ENCODE results near the gene GNB1L.

GNB1L gene

DNA sequence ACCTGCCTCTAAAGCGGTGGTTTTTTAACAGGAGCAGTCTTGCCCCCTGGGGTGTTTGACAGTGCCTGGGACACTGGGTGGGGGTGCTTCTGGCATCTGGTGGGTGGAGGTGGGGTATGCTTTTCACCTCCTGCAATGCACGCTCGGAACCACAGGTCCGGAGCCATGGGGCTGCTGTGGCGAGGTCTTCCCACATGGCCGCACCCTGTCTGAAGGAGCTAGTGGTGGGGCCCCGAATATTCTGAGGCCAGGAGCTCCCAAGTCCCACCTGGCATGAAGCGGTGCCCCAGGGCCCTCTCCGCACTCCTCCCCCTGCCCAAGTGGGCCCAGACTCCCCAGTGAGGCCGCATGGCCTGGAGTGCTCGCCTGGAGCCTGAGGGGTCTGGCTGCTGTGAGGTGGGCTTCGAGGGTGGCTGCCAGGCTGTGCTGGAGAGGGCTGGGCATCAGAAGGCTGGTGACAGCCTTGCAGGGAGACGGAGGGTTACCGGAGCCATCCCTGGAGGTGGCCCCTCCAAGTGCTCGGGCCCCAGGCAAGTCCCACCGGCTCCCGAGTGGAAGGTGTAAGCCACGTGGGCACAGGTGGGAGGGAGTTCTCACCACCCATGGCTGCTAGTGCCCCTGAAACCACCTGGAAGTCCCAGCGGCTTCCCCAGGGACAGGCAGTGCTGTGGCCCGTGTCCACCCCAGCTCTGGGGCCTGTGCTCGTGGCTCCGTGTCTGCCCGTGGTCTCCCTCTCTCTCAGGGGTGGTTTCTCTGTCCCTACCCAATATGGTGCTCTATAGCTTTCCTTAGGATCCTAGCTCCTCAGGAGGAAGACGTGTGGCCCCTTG is 79.0 kb downstream of the GNB1L start:
- no peak for DNase-seq

DNA sequence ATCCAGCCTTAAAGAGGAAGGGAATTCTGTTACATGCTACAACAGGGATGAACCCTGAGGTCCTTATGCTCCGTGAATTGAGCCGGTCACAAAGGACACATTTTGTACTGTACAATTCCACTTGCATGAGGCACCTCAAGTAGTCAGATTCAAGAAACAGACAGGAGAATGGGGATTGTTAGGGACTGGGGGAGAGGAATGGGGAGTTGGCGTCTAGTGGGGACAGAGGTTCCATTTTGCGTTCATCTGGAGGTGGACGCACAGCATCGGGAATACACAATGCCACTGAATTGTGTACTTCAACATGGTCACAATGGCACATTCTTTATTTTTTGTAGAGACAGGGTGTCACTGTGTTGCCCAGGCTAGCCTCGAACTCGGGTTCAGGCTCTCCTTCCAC is 80.0 kb downstream of the GNB1L start:
- no peak for DNase-seq

DNA sequence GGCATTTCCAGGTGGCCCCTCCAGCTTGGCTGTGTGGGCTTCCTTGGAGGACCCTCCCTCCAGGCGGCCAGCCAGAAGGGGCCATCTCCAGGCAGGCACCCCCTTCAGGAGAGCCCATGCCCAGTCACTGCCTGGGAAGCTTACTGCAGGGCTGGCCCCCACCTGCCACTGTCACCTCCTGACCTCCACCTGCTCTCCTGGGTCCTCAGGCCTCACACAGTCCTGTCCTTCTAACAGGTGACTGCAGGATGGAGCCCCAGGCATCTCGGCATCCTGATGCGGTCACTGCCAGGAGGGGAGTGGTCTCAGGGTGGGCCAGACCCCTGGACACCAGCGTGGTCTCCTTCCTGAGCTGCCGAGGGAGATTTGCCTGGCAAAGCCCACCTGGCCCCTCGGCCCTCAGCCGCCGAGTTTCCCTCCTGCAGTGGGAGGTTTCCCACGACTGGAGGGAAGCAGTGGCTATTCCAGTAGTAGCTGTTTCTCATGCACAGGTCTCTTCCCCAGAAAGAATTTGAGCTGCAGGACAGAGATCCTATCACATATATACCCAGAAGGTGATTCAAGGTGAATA is 81.1 kb downstream of the GNB1L start:
- DNase-seq: no peak

DNA sequence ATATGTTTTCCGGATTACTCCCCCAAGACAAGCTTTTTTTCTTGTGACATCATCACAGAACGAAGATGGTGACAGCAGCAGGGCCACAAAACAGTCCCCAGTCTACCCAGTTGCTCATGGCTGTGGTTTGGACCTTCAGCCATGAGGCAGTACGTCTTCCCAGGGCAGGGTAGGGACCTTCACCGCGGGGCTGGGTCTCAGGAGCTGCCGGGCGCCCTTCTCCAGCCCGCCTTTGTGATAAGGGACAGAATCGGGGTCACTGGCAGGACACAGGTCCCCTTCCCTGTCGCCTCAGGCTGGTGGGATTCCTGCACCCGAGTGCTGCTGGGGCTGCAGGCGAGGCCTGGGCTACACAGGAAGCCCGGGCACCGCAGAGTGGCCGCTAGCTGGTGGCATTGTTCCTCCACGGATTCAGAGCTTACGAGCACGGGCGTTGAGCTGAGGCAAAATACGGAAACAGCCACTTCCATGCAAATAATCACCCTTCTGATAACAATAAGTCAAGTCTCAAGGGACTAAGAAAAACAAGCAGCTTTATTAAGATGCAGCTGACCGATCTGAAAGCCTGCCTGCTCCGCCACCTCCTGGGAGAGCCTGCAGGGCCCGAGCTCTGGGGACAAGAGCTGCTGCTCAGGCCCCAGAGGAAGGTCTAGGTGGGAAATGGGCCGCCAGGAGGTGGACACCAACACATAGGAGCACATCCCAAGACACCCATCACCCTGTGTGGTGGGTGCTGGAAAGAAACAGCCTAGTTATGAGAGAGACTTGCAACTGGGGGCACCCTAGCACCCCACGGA is 81.8 kb downstream of the GNB1L start:
- DNase-seq: no peak

DNA sequence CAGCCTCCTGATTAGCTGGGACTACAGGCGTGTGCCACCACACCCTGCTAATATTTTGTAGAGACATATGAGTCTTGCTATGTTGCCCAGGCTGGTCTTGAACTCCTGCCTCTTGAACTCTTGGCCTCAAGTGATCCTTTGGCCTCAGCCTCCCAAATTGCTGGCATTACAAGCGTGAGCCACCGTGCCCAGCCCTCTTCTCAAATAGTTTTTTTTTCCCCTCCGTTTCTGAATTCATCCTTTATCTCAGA is 82.3 kb downstream of the GNB1L start:
- no peak for DNase-seq

DNA sequence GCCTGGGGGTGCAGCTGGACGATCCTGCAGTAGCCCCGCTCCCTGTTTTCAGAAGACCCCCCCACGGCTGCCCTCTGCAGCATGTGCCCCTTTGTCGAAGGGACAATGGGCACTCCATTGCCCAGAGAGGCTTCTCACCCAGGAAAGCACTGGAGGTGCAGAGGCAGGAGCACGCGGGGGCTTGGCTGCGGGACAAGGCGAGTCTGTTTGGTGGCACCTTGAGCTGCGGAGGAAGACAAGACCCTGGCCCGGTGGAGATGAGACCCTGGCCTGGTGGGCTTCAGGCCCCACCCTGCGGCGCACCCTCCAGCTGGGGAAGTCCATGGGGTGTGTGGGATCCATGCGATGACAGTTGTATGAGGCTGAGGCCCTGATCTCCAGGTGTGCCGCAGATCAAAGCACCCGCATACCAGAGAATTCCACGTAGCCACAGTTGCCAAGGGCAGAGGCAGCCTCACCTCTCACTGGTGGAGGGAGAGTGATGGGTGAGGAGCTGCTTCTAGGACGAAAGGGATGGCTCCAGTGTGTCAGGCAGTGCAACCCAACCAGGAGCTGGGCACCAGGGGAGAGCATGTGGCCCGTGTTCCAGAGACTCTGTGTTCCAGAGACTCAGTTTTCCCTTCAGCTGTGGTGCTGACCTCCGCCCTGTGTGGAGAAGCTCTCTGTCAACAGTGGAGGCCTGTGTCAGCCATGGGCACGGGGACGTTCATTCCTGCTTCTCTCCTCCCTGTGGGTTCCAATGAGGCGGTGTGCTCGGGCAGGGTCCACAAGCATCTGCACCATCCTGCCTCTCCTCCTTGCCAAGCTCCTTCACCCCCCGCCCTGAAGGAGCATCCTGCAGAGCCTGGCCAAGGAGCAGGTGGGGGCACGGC is 84.1 kb downstream of the GNB1L start:
- no peak for DNase-seq

DNA sequence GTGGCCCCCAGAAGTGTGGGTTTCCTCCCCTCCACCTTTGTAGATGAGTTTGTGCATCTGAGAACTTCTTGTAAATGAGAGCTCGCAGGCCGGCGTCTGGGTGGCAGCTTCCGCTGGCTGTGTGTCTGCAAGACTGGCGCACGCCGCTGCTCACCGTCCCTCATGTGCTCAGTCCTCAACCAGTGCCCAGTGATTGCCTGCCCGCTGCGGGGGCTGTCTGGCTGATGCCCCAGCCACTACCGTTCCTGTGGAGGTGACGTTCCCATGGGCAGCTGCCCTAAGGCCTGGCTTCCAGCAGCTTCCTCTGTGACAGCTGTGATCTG is 85.3 kb downstream of the GNB1L start:
- no peak for DNase-seq

DNA sequence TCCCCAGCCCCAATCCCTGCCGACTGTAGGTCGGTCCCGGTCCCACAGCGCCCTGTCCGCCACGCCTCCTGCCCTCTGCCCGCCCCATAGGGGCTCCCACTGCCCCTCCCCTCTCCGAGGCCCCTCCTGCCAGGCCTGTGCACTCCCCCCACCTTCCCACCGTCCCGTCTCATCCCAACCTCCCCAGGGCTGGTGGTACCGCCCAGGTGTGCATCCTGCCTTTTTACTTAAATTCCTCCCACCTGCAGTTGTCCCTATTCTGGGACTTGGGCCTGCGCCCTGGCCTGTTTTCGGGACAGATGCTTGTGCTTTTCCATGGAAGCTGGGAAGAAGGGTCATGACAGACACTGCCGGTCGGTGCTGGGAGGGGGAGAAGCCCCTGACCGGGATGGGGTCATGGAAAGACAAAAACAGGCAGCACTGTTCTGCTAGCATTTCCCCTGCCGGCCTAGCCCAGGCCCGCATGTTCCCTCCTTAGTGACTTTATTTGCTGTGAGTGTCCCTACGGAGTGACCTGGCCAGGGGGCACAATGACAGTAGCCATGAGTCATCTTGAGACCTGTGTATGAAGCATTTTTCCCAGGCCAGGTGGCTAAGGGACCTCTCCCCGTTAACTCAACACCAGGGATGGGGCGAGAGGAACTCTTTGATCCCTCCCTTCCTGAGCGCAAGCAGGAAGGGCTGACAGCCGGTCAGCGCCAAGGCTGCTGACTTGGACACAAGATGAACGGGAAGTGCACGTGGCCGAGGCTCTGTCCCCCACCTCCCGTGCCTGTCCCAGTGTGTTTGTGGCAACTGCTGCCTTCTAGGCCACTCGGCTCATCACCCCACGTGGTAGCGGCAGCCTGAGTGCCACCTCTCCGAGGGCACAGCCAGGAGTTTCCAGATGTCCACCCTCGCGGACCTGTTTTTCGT is 87.0 kb downstream of the GNB1L start:
- no peak for DNase-seq

DNA sequence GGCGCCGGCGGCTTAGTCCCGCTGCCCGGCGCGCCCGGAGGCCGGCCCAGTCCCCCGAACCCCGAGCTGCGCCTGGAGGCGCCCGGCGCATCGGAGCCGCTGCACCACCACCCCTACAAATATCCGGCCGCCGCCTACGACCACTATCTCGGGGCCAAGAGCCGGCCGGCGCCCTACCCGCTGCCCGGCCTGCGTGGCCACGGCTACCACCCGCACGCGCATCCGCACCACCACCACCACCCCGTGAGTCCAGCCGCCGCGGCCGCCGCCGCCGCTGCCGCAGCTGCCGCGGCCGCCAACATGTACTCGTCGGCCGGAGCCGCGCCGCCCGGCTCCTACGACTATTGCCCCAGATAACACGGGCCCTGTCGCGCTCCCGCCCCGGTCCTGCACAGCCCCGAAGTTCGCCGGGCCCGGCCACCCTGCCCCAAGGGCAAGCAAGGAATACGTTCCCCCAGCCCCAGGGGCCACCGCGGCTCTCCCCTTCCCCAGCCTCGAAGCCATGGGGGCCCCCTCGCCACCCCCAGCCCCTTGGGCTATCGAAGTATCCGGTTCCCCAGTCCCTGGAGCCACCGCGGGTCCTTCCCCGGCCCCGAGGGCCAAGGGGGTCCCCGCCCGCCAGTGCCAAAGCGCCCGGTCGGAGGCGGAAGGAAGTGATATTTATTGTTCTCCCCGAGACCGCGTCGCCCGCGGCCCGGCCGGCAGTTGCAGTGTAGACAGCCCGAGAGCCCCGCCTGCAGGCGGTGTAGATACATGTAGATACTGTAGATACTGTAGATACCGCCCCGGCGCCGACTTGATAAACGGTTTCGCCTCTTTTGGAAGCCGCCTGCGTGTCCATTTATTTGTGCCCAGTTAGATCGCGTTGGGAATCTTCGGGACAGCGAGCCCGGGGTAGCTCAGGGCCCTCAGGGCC is 87.9 kb downstream of the GNB1L start:
- no peak for DNase-seq

DNA sequence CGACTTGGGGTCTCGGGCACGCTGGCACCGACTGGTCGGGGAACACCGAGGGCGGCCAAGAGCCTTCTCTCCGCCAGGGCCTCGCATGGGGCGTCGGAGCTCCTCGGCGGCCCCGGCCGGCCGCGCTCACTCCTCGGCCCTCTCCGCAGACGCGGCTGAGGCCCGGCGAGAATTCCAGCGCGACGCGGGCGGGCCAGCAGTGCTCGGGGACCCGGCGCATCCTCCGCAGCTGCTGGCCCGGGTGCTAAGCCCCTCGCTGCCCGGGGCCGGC is 88.5 kb downstream of the GNB1L start:
- DNase-seq: no peak

DNA sequence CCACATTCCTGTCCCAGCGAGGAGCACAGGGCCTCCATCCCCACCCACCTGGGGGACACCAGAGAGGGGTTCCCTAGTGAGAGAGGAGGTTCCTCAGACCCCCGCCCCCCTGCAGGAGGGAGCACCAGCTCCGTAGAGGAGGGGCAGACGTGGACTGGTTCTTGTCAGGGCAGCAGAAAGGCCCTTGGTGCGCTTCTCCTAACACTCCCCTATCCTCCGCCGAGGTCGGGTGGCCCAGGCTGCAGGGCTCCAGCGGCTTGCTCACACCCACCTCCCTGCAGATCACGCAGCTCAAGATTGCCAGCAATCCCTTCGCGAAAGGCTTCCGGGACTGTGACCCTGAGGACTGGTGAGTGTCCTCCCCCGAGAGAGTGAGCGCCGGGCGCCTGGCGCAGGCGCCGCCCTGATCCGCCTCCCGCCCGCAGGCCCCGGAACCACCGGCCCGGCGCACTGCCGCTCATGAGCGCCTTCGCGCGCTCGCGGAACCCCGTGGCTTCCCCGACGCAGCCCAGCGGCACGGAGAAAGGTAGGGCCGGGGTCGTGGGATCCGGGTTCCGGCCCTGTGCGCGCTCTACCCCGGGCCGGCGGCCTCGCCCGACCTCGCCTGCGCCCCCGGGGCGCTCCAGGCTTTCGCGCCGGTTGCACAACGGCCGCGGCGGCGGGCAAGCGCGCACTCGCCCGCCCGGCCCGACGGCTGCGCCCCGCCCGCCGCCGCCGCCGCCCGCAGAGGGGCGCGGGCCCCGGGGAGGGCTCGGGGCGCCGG is 89.0 kb downstream of the GNB1L start:
- no peak for DNase-seq

DNA sequence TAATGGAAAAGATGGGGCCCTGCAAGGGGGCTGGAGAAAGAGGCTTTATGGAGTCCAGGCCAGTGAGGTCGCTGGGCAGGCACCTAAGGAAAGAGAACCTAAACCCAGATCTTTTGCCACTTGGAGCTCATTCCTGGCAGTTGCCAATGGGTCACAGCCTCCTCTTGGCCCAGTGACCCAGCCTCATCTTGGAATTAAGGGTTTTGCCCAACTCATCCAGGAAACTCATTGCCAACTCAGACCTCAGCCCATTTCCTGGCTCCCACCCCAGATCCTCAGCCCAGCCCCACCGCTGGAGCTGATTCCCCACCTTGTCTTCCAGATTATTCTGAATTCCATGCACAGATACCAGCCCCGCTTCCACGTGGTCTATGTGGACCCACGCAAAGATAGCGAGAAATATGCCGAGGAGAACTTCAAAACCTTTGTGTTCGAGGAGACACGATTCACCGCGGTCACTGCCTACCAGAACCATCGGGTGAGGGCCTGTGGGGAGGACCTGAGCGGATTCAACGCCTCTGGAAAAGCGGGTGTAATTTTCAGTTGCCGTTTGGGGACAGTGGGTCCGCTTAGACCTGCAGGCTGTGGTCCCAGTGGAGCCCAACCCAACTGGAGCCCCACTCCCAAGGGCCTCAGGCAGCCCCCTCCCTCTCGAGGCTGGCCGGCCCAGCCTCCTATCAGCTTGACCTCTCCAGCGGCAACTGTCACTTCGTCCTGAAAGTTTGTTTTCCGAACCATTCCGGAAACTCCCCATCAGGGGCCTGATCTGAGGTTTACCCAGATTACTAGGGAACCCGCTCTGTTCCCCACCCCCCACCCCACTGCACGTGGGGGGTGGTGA is 89.8 kb downstream of the GNB1L start:
- no peak for DNase-seq

DNA sequence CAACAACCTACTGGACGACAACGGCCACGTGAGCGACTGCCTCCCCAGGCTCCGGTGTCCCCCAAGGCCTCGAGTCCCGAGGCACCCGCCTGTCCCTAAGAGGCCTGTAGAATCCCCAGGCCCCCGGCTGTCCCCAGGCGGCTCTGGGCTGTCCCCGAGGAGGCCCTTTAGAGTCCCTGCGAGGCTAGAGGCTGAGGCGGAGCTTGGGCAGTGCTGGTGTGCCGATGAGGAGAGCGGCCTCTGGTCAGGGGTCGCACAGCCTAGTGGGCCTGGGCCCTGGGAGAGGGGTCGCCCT is 90.4 kb downstream of the GNB1L start:
- DNase-seq: no peak

DNA sequence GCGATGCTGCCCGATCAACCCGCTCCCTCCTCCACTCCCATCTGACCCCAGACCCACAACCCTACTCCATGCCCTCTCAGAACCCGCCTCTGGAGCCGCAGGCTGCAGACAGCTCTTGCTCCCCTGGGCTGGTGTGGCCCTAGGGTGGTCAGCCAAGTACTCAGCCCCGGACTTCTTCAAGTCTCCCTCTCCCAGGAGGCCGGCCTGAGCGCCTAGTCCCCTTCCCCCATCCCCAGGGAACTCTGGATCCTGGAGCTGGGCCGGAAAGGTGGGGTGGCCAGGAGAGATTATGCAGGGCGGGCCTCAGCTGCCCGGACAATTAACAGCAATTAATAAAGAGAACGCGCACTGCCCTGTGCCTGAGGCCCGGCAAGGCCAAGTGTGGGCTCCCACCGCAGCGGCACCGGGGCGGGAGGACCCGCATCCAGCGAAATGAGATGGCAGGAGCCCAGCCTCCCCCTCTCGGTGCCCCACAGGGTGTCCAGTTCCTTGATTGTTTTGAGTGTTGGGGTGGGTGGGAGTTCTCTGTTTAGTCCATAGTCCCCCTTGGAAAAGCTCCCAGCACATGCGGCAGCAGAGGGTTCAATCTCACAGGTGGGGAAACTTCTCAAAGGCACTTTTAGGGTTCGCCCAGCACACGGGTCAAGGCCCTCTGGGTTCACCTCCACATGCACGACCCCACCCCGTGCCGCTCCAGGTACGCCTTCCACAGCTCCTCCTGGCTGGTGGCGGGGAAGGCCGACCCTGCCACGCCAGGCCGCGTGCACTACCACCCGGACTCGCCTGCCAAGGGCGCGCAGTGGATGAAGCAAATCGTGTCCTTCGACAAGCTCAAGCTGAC is 91.0 kb downstream of the GNB1L start:
- DNase-seq: no peak

DNA sequence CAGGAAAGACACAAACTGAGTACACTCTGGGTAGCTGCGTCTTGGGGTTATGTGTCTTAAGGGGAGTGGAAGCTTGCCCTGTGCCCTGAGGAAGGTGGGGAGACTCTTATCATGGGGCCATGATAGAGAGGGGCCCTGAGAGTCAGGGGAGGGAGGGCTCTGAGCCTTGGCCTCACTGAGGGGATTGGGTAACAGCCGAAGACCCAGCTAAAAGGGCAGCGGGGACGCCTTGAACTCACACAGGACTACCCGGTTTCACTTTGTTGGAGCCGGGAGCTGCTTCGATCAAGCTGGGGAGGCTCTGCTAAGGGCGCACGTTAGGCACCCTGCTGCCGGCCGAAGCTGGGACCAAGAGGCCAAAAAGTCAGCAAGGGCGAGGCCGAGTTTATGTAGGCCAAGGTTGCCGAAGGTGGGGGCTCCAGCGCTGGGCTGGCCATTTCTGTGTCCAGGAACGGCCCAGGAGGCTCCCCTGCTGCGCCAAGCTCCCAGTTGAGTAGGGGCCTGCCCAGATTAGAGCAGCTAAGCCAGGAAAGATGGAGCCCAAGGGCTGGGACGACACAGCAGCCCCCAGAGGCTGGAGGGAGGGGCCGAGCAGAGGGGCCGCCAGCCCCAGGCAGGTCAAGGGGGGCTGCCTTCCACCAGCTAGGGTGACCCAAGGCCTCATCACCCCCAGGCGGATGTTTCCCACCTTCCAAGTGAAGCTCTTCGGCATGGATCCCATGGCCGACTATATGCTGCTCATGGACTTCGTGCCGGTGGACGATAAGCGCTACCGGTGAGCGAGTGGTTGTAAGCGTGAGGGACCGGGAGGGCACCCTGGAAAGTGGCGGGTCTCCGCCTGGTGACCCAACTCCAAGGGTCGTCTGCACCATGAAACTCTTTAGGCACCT is 91.9 kb downstream of the GNB1L start:
- DNase-seq: no peak

DNA sequence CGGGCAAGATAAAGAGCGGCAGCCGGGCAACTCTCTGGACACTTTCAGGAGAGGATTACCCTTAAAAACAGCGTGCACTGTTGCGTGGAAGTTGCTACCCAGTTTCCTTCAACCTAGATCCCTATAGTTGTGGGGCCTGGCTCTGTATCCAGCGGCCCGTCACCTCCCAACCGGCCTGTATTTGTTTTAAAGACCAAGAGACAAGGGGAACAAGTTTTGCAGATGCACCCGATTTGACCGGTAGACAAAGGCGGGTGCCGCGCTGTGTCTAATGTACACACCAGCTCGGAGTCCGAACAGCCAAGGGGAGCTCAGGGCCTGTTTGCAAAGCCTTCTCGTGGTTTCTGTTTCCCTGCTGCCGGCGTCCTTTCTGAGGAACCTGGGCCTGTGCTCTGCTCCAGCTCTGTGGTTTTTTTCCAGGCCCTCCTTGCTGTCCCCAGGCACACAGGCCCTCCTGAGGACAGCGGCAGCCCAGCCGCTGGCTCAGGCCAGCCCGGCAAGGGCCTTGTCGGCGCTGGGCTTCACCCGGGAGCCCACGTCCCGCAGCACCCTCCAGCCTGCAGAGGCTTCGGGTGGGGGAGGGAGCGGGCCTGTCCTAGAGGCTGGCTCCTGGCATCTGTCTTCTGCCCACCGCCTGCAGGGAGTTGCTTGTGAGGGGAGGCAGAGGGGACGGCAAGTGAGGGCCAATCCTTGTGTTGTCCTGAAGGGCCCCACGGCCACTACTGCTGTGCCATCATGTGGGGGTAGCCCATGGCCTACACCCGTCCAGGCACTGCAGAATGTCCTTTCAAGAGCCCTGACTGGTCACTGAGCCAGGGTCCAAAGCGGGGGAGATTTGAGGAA is 92.7 kb downstream of the GNB1L start:
- no peak for DNase-seq

All from fibroblast of skin of back (primary cell).